Activated T-helper 1 cell treated with Interleukin-2 at 50 U/mL for 16 hours (primary cell): Measurements from ENCODE around the gene TFPI.
"Not testable (repeated sequence)": the region's sequence is repeated elsewhere in the genome, so short reads cannot be mapped to it uniquely, and the experiment has no call there.

Experiments used
- DNase-seq: peaks from one replicate; pipeline ENCODE4 v3.0.0-alpha.2; 2020; ENCODE audit warnings: low read depth

The TFPI gene

DNA sequence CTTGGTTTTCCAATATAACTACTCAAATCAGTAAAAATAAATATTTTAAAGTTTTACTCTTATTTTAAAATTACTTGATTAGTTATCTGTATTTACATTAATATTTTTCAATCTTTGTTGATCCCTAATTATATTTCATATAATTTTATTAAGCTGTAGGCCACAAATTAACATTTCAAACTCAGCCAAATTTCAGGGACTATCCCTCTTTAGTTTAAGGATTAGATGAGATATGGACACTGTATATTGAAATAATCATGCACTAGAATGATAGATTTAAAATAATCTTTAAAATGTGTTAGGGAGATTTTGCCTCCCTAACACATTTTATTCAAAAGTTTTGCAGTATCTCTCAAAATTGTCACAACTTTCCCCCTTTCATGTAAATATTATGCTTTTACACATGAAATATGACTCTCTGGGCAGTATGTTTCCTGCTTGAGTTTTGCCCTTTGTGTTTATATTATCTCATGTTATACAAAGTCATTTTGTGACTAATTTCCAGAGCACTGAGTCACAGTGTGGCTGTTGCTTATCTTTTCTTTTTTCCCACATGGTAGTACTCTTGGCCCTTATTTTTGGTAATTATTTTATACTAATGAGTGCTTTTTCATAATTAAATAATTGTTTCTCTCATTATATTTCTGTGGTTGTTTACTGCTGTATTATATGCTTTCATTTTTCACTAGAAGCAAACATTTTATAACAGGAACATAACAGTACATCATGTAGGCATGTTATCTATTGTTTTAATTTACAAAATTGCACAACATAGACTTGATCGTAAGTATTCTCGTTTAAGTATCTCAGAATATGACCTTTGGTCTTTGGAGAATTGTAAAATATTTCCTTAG lies 1.2 kb downstream of the TFPI start:
- no peak for DNase-seq

- no peak for DNase-seq
Measured at GRCh38 chr2:187552381-187552780, 1.9 kb downstream of the TFPI start.

DNA sequence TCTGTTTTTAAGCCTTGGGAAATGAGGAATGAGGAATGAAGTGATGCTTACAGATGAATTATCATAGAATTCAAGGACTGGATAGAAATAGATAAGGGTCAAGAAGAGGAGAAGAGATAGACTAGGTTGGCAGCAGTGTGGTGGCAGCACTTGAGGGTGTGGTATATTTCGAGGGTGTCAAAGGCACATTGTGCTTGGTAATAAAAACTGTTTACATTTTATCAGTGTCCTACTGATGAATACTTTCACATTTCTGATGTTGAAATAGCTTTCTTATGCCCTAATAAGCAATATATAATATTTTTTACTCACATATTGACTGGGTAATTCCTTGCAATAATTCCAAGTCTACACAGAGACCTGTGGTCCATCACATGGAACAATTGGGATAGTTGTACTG lies 3.4 kb downstream of the TFPI start:
- no peak for DNase-seq

DNA sequence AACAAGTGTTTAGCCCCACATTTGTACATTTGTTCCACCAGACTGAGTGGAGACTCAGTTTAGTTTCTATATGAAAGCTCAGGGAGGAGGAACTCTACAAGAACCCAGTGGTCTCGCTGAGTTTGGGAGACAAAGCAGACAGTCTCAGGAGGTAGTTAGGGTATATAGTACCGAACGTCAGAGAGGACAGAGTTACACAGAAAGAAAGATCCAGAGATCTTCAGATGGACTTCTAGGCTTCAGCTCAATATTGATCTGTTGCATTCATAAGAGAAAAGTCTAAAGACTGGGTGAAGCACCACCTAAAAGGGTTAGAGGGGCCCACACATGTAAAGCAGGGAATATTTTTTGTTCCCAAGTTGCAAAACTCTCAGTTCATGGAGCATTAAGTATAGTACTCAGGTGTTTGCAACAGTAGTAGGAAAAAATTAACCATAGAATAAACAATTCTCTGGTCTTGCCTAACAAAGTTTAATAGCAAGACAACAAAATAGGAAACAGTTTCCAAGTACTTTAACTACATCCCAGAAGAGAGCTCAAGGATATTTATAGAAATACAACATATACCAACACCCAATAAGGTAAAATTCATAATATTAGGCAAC lies 4.2 kb downstream of the TFPI start:
- DNase-seq = no peak

DNA sequence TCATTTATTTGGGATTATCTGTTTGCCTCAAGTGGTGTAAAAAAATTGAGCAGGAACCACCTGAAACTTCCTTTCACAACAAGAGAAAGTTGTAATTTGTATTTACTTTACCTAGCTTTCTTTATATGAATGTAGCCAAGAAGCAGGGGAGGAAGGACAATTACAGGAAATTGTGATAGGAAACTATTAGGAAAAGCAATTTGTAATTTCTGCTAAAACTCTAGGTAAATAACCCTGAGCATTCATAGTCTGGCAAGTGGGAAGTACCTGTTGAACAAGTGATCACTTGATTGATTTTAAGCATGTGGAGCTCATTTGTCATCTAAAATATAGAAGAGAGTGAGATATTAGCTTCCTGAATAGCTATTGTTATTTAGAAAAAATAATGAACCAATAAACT lies 5.0 kb downstream of the TFPI start:
- DNase-seq = no peak

GRCh38 chr2:187548656-187549055 lies 5.6 kb downstream of the TFPI start:
- no peak for DNase-seq

GRCh38 chr2:187547353-187547979 lies 6.8 kb downstream of the TFPI start:
- no peak for DNase-seq

- DNase-seq = no peak
Measured at GRCh38 chr2:187546762-187547333, 7.4 kb downstream of the TFPI start.

DNA sequence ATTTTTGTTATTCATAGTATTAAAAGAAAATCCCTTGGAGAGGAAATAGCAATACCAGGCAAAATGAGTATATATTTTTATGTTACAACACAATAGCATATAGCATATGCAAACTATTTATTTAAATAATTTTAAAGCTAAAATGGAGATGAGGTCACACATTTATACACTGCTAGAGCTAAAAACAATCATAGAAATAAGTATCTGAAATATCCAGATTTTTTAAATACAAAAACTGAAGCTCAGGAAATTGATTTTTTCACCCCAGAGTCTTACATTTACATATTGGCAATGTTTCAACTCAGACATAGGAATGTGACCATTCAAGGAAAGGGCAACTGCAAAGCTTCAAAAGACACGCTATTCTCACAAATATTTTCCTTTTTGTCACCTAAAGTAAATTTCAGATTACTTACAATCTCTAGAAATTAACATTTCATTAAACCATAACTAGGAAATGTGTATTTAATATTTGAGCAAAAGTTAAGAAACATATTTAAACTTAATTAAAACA lies 8.9 kb downstream of the TFPI start:
- DNase-seq = no peak

- no peak for DNase-seq
Measured at GRCh38 chr2:187544371-187545080, 9.7 kb downstream of the TFPI start.

GRCh38 chr2:187543488-187543887 lies 10.7 kb downstream of the TFPI start:
- no peak for DNase-seq

DNA sequence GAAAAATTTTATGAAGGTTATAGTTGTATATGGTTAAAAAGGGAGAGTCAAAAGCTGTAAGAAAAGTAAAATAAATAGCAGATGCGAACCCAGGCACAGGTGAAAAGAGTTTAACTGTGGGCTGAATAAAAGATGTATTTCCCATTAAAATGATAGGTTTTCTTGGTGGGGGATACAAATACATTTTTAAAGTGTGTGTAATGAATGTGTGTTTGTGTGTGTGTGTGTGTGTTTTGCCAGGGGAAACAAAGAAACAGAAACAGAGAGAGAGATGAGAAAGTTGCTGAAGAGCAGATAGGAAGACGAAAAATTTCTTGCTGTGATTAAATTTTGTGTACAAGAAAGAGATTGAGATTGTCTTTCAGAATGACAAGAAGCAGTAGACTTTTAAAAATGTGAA lies 12.1 kb downstream of the TFPI start:
- no peak for DNase-seq

GRCh38 chr2:187541086-187542085 lies 12.8 kb downstream of the TFPI start:
- no peak for DNase-seq

- not testable (repeated sequence) for DNase-seq
Measured at GRCh38 chr2:187538222-187538621, 16.0 kb downstream of the TFPI start.

DNA sequence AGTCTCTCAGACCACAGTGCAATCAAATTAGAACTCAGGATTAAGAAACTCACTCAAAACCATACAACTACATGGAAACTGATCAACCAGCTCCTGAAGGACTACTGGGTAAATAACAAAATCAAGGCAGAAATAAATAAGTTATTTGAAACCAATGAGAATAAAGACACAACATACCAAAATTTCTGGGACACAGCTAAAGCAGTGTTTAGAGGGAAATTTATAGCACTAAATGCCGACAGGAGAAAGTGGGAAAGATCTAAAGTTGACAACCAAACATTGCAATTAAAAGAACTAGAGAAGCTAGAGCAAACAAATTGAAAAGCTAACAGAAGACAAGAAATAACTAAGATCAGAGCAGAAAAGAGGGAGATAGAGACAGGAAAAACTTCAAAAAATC lies 18.9 kb downstream of the TFPI start:
- not testable (repeated sequence) for DNase-seq

GRCh38 chr2:187532333-187533120 lies 21.7 kb downstream of the TFPI start:
- no peak for DNase-seq

- no peak for DNase-seq
Measured at GRCh38 chr2:187529977-187530721, 24.1 kb downstream of the TFPI start.

DNA sequence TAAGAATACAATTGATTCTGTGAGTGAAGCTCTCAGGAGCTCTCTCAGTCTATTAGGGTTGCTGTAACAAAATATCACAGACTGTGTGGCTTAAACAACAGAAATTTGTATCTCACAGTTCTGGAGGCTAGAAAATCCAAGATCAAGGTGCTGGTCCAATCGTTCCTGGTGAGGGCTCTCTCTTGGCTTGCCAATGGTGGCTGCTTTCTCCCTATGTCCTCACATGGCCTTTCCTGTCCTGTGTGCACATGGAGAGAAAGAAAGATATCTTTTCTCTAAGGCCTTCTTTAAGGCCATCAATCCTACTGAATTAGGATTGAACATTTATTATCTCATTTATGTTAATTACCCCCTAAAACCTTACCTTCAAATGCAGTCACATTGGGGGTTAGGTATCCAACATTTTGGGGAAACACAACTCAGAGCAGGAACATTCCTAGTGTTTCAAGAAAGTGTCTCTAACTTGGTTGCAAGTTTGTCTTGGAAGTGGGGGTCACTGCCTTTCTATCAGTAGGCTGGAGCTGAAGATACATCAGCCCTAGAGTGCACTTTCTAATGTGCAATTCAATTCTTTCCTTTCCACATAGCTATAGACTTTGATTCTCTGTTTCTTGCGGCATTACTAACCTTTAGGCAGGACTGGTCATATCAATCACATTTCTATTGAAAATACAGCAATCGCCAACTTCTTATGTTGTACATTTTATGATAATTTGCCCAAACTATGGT lies 24.8 kb downstream of the TFPI start:
- no peak for DNase-seq

GRCh38 chr2:187528042-187528441 lies 26.2 kb downstream of the TFPI start:
- no peak for DNase-seq
